SK-MEL-5 (cell line): ENCODE measurements around the gene KCNK18. TPM values are rescaled to one million over a fixed set of nuclear protein-coding genes. Genes with fewer than 3 reads are reported as not detected.

Source experiments
- DNase-seq: peaks from one replicate; pipeline ENCODE4 v3.0.0-alpha.2; 2016; ENCODE audit warnings: low read depth, low spot score
- in situ Hi-C: cut with HindIII; loops from 2 replicates; pipeline ENCODE4 v1.10.0; 2016; ENCODE audit warnings: low sequenced_read_pairs, high pct_unique_total_duplicates, low pct_unique_long_range_greater_than_20kb
- polyA plus RNA-seq, 2 experiments: library from polyadenylated mRNA; depleted of rRNA; stranded (reverse); fragments of >200 nt; gene quantifications; 2 replicates each; pipeline ENCODE4 v1.2.3, GENCODE V29; 2015
- total RNA-seq: library from RNA; depleted of rRNA; stranded (reverse); fragments of >200 nt; shearing (Covaris generic); gene quantifications from 2 replicates; pipeline ENCODE4 v1.2.3, GENCODE V29; 2014; rRNA removed

Gene KCNK18
- not detected in 2 replicates for total RNA-seq
- polyA plus RNA-seq (2015; cell fraction: cytosol; rRNA removed) = not detected in 2 replicates
- not detected in 2 replicates for polyA plus RNA-seq (2015; cell fraction: nucleus; rRNA removed)

DNA sequence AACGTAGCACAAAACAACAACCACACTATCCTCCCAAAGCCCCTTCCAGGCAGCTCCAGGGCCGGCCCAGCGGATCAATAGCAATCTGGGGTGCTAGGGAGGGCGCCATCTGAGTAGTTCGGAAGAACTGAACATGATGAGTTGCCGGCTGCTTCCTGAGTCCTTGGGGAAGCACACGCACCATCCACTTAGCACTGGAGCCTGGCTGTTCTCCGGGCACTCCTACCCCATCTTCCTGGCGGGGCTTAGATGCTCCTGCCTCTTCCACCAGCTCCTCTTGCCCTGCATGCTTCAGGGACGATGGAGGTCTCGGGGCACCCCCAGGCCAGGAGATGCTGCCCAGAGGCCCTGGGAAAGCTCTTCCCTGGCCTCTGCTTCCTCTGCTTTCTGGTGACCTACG is at the start of gene KCNK18:
TSS of gene KCNK18 (plus strand) at position 301 of the 400 bp plus-strand sequence. CDS start at position 301, 0 bp downstream.
- in situ Hi-C loops = loop anchor here (25.0 kb wide), 1 partner anchor 510 kb away; no protein-coding TSS in a partner anchor
- no peak for DNase-seq

DNA sequence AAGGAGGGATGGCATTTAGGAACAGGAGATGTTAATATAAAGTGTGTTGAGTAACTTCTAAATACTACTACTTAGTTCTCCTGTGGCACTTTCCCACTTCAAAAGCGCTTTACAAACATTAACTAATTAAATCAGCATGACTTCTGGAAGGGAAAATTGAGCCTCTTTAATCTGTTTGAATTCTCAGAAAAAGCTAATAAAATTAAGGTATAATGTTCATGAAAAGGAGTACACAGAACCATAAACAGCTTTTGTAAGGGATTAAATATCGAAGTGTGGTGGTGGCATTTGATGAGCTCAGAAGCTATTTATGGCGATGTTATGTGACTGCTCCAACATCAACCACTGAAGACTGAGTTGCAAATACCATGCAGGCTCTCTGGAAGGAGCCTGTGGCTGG is 49.0 kb upstream of the KCNK18 start:
- in situ Hi-C loops = no loop called here
- DNase-seq = no peak

- in situ Hi-C loops = no loop called here
- no peak for DNase-seq
These were observed 44.6 kb upstream of the KCNK18 start for GRCh38 chr10:117152668-117153067.

GRCh38 chr10:117158297-117158696 is 39.0 kb upstream of the KCNK18 start:
- in situ Hi-C loops = no loop called here

GRCh38 chr10:117159390-117159789 is 37.9 kb upstream of the KCNK18 start:
- DNase-seq = no peak
- in situ Hi-C loops = no loop called here

More at GRCh38 chr10:117158297-117158696, 39.0 kb upstream of the KCNK18 start:
- DNase-seq = no peak

GRCh38 chr10:117160567-117160966 is 36.7 kb upstream of the KCNK18 start:
- in situ Hi-C loops = no loop called here
- no peak for DNase-seq

DNA sequence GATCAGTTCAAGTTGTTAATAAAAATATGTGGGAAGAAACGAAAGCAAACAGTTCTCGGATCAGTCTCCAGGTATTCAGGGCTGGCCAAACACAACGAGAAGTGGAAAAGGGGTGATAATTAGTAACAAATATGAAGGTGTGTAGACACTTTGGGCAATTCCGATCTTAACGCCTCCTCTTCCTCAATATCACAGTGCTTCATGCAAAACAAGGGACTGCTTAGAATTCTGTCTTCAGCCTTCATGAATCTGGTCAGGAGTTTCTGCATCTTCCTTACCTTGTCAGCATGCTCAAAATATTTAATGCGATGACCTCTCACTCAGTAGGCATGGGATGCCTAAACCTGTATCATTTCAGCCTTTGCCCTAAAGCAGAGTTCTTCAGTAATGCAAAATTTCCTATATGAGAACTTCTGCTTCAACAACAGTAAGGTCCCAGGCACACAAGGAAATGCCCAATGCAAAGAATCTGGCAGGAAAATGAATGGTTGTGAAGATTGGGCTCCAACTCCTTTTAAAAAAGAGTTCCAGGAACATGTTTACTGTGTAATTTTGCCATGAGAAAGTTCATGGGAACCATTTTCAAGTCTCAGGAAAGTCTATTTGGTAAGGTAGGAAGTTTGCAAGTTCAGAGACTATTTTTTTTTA is 35.8 kb upstream of the KCNK18 start:
- no peak for DNase-seq
- in situ Hi-C loops = no loop called here

GRCh38 chr10:117162093-117163060 is 34.9 kb upstream of the KCNK18 start:
- no peak for DNase-seq
- in situ Hi-C loops = no loop called here

DNA sequence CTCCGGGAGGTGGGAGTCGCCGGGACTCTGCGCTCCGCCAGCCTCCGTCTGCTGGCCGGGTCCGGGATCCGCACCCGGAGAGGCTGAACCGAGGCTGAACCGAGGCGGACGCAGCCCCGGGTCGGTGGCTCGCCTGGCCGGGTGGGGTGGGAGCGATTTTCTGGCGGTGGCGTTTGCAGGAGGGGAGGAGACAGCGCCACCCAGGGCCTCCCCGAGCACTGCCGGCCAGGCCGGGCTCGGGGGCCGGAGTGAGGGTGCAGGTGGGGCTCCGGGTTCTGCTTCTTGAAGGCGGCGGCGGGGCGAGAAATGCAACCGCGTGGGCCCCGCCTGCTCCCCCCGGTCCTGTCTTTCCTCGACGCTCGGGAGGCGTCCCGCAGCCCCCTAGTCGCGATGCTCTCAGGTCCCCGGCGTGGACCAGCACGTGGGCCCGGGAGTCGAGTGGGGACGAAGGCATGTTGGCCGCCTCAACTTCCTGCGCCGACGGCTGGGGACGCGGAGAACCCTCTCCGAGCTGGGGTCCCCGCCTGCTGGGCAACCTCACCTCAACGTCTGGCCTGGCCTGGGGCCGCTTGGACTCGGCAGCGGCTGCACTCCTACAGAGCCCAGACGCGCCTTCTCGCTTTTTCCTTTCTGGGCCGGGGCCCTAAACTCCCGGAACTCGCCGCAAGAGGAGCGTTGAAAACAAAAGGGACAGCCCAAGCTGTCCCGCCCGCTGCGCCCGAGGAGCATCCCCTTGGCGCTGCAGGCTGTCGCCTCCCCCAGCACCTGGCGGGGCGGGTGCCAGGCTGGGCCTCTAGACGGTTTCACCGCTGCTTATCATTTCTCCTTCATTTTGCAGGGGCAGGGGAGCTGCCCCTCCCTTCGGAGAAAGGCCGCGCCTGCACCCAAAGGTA is 34.0 kb upstream of the KCNK18 start:
- in situ Hi-C loops = no loop called here

GRCh38 chr10:117163954-117164548 is 33.2 kb upstream of the KCNK18 start:
- in situ Hi-C loops = no loop called here
- DNase-seq = no peak

More for the DNA sequence above, 34.0 kb upstream of the KCNK18 start:
- DNase-seq = peak; percentile 34

DNA sequence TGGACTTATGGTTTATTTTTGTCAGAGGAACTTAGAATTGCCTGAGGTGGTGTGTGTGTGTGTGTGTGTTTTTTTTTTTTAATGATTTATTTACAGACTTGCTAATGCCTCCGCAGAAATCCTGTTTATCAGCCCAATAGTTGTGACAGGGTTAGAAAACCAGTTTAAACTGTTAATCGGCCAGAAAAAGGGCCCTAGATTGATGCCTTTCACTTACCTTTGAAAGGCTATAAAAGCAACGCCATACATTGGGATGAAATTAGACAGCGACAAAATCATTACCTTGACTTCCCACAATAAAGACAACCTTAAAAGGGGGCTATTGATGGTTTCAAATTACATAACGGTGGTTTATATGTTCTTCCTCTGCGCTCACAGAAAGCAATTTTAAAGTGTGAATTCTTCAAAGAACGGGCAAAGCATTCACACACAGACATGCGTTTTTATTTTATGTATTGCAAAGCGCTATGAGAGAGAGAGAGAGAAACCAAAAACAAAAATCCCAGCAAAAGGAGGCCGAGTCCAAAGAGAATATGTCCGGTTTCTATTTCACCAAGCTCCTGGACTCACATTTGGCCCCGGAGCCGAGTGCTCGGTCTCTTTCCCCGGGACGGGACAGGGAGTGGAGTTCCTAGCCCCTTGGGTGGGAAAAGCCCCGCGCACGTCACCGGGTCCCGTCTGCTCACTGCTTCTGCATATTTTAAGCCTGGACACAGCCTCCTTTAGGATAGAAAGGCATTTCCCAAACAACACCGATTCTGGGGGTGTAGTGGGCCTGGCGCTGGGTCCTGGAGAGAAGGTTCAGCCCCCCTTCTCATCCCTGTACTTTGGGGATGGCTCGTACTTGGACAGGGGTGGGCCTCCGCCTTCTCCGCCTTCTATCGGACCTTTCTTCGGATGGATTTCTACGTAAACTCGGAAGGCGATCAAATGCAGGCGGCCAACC is 32.4 kb upstream of the KCNK18 start:
- no peak for DNase-seq
- in situ Hi-C loops = no loop called here

DNA sequence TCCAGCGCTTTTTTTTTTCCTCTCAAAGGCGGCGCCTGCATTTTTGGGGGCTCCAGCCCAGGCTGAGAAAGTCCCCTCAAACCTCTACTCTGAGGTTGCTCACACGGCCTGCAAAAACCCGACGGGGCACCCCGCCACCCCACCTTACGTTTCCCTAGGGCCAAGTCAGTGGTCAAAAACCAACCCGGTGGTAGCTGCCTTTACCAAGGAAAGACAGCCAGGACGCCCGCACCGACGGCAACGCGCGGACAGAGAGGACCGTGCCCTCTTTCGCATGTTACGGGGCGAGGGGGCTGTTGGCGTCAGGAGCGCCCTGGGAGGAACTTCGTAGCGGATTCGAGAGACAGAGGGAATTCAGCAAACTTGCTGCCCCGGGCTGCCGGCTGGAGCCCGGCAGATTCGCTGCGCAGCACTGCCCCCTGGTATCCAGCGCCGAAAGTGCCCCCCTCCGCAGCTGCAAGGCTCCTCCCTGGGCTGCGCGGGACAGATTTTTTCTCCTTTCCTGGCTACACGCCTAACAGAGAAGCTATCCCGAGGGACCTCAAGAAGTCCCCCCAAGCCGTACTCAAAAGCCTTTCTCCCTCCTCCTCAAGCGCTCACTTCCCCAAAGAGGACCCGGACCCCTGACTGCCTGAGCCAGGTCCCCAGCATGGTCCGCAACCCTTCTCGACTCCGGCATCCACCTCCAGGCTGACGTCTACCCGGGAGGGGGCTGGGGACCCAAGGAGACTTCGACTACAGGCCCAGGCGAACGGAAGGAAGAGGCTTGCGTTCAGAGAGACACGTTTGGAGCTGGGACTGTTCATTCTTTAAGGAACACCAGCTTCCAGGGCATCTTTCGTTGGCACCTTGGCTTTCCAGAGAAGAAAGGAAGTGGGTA is 31.5 kb upstream of the KCNK18 start:
- in situ Hi-C loops = no loop called here
- peak; percentile 66 for DNase-seq

DNA sequence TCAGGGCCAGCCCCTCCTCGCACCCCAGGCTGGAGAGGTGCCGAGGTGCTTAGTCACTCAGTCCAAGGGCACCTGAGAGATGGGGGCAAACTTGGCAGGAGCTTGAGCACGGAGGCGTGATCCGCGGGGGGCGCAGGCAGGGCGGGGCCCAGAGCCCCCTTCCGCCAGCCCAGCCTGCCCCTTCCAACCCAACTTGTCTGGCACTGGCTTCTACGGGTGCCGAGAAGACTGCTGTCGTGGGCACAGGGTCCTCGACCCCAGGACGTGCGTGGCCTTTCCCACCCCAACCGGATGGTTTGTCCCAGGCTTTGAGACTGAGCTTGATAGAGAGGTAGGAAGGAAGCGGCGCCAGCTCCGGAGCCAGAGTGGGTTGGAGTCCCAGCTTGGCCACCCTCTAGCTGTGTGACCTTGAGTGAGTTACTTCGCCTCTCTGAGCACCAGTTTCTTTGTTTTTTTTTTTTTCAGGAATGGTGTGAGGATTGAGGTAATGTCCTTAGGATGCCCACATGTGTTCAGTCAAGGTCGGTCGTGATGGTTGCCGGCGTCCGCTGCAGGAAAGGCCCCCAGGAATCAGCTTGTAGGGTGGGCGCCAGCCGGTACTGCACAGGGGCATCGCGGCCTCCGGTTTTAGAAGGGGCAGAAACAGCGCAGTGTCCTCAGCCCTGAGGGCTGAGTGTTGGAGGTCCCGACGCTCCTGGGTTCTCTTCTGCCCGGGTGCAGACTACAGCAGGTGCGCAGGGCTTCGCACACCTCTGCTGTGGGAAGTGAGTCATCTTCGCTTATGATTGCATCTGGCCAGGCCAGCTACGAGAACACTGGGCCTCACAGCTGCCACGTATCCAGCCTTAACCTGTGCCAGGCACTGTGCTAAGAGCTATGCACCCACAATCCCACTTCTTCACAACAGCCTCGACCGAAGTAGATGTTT is 30.6 kb upstream of the KCNK18 start:
- no peak for DNase-seq
- in situ Hi-C loops = no loop called here

DNA sequence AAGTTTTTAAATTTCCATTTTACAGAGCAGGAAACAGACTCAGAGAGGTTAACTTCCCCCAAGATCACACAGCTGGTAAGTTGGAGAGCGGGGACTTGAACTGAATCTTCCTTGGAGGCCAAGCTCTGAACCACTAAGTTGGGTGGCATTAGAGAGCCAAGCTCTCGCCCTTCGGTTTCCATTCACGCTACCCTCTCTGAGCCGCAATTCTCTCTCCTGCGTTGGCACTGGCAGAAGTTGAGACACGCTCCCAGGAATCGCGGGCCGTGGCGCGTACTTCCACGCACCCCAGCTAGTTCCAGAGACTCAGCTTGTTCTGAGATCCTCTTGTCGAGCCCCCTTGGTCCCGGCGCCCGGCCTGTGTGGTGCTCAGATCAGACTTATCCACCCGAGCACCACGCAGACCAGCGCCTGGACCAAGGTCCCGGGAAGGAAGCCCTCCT is 29.9 kb upstream of the KCNK18 start:
- in situ Hi-C loops = no loop called here
- DNase-seq = no peak
